Hepatocyte (in vitro differentiated cells): ENCODE measurements around the gene MUCL3. TPM values are rescaled to one million over a fixed set of nuclear protein-coding genes. Genes with fewer than 3 reads are reported as not detected.
"Not testable (repeated sequence)": the region's sequence is repeated elsewhere in the genome, so short reads cannot be mapped to it uniquely, and the experiment has no call there.

ENCODE experiments used
- DNase-seq: peaks from one replicate; pipeline ENCODE4 v3.0.0-alpha.2; 2016; ENCODE audit warnings: low spot score
- H2AFZ ChIP-seq: fragments of 200-600 bp; sonication (generic); 2 replicates; pipeline ENCODE4 v1.6.0; 2016; ENCODE audit warnings: antibody characterized with exemption, mild to moderate bottlenecking
- H3K27ac ChIP-seq: fragments of 200-600 bp; sonication (generic); 2 replicates; pipeline ENCODE4 v1.5.1; 2016; ENCODE audit warnings: mild to moderate bottlenecking
- H3K27me3 ChIP-seq: fragments of 200-600 bp; sonication (generic); 2 replicates; pipeline ENCODE4 v1.6.1; 2016
- H3K36me3 ChIP-seq: fragments of 200-600 bp; sonication (generic); replicated peaks from 2 replicates; pipeline ENCODE4 v1.5.1; 2016; ENCODE audit warnings: low read depth; ENCODE audit not compliant: insufficient read depth
- H3K4me1 ChIP-seq: fragments of 200-600 bp; sonication (generic); 2 replicates; pipeline ENCODE4 v1.5.1; 2016; ENCODE audit warnings: mild to moderate bottlenecking, moderate library complexity; ENCODE audit not compliant: insufficient read depth
- H3K4me2 ChIP-seq: fragments of 200-600 bp; sonication (generic); 2 replicates; pipeline ENCODE4 v1.6.0; 2016
- H3K4me3 ChIP-seq: fragments of 200-600 bp; sonication (generic); 2 replicates; pipeline ENCODE4 v1.5.1; 2016; ENCODE audit warnings: mild to moderate bottlenecking
- H3K79me2 ChIP-seq: fragments of 200-600 bp; sonication (generic); 2 replicates; pipeline ENCODE4 v1.6.0; 2017; ENCODE audit warnings: mild to moderate bottlenecking
- H3K9me2 ChIP-seq: fragments of 200-600 bp; sonication (generic); replicated peaks from 2 replicates; pipeline ENCODE4 v1.6.0; 2017; ENCODE audit warnings: mild to moderate bottlenecking; ENCODE audit not compliant: insufficient read depth
- H3K9me3 ChIP-seq: fragments of 200-600 bp; sonication (generic); 2 replicates; pipeline ENCODE4 v1.5.1; 2016; ENCODE audit warnings: low read depth, mild to moderate bottlenecking
- H4K20me1 ChIP-seq: fragments of 200-600 bp; sonication (generic); 2 replicates; pipeline ENCODE4 v1.6.0; 2016; ENCODE audit warnings: mild to moderate bottlenecking; ENCODE audit not compliant: insufficient read depth, poor library complexity, severe bottlenecking
- EZH2 ChIP-seq: fragments of 200-600 bp; sonication (generic); IDR thresholded peaks from 2 replicates; pipeline ENCODE4 v1.6.1; 2016; ENCODE audit warnings: antibody characterized with exemption, mild to moderate bottlenecking, borderline replicate concordance
- EZH2phosphoT487 ChIP-seq: fragments of 200-600 bp; sonication (generic); IDR thresholded peaks from one replicate; pipeline ENCODE4 v1.6.1; 2018; ENCODE audit warnings: antibody characterized with exemption, mild to moderate bottlenecking, low read depth, moderate library complexity; ENCODE audit not compliant: unreplicated experiment, severe bottlenecking
- WGBS: methylation state at CpG from one replicate; pipeline ENCODE4 v1.1.6; 2016; ENCODE audit warnings: low lambda C conversion rate; ENCODE audit errors: missing lambda C conversion rate; 5-methylcytosine and 5-hydroxymethylcytosine counted together
- polyA plus RNA-seq: library from polyadenylated mRNA; unstranded; fragments of >200 nt; fragmentation: Nextera tagmentation; extraction: Ambion mirVana; gene quantifications from 2 replicates; pipeline ENCODE4 v1.2.1, GENCODE V29; 2016
- total RNA-seq: library from RNA; depleted of rRNA; stranded (reverse); fragments of >200 nt; gene quantifications from 2 replicates; pipeline ENCODE4 v1.2.3, GENCODE V29; 2014
- TF ChIP-seq, protein P1 (sequence below): fragments of 200-600 bp; sonication (generic); IDR thresholded peaks from 2 replicates; pipeline ENCODE4 v1.5.1; 2016; ENCODE audit warnings: antibody characterized with exemption, mild to moderate bottlenecking; ENCODE audit not compliant: poor library complexity

The MUCL3 gene
- total and polyA plus RNA-seq, 2 experiments from 2014 or later = 0.11 to 0.13 TPM

DNA sequence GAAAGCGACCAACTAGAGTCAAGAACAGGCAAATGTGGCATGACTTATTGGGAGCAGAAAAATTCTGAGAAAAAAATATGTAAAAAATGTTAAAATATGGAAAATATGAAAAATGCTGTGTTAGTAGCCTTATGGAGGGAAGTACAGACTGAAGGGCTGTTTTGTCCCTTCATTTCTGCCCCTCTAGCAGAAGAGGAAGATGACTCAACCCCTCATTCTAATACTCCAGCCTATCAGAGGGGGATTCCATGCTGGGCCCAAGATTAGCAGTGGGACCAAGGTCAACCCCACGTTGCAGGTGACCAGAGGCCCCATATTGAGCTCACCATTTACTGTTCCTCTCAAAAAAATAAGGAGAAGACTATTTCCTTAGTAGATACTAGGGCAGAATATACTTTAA is 51.1 kb downstream of the MUCL3 start:
- 90% methylated on average over 2 of the region's 2 CpGs for WGBS
- Histone ChIP-seq H3K27me3 (no peaks in the 10 kb centered on the region), H3K79me2 (no peaks in the 10 kb centered on the region), H3K9me2 (no peaks in the 10 kb centered on the region), H2AFZ (no peak overlapping the region), H3K27ac (no peak overlapping the region), H3K4me2 (no peak overlapping the region), H3K36me3 (no peaks in the 10 kb centered on the region), H3K9me3 (no peaks in the 10 kb centered on the region), H4K20me1 (no peaks in the 10 kb centered on the region), H3K4me1 (no peaks in the 10 kb centered on the region), H3K4me3 (no peak overlapping the region)
- DNase-seq = no peak
- TF ChIP-seq EZH2 = no peak

GRCh38 chr6:30997301-30997700 is 56.5 kb downstream of the MUCL3 start:
- TF ChIP-seq EZH2 (no peak), EZH2phosphoT487 (no peak)
- TF ChIP-seq, protein P1, sequence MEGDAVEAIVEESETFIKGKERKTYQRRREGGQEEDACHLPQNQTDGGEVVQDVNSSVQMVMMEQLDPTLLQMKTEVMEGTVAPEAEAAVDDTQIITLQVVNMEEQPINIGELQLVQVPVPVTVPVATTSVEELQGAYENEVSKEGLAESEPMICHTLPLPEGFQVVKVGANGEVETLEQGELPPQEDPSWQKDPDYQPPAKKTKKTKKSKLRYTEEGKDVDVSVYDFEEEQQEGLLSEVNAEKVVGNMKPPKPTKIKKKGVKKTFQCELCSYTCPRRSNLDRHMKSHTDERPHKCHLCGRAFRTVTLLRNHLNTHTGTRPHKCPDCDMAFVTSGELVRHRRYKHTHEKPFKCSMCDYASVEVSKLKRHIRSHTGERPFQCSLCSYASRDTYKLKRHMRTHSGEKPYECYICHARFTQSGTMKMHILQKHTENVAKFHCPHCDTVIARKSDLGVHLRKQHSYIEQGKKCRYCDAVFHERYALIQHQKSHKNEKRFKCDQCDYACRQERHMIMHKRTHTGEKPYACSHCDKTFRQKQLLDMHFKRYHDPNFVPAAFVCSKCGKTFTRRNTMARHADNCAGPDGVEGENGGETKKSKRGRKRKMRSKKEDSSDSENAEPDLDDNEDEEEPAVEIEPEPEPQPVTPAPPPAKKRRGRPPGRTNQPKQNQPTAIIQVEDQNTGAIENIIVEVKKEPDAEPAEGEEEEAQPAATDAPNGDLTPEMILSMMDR = no peak
- Histone ChIP-seq H3K4me3 (no peak overlapping the region), H3K4me1 (no peaks in the 10 kb centered on the region), H4K20me1 (no peaks in the 10 kb centered on the region), H2AFZ (no peak overlapping the region), H3K9me2 (no peaks in the 10 kb centered on the region), H3K9me3 (no peaks in the 10 kb centered on the region), H3K27ac (no peak overlapping the region), H3K36me3 (no peaks in the 10 kb centered on the region), H3K79me2 (no peaks in the 10 kb centered on the region), H3K27me3 (no peaks in the 10 kb centered on the region), H3K4me2 (no peak overlapping the region)
- no peak for DNase-seq
- 94% methylated on average over 2 of the region's 2 CpGs for WGBS

GRCh38 chr6:30998785-30999184 is 58.0 kb downstream of the MUCL3 start:
- 62% methylated on average over 5 of the region's 5 CpGs for WGBS
- H4K20me1 ChIP-seq = no peaks in the 10 kb centered on the region
- H3K36me3 ChIP-seq = no peaks in the 10 kb centered on the region
- no peaks in the 10 kb centered on the region for H3K9me3 ChIP-seq
- H2AFZ ChIP-seq = no peak overlapping the region
- H3K4me1 ChIP-seq = no peaks in the 10 kb centered on the region
- TF ChIP-seq, protein P1 = no peak
- TF ChIP-seq EZH2 = no peak
- TF ChIP-seq EZH2phosphoT487 = no peak
- no peak overlapping the region for H3K27ac ChIP-seq
- H3K79me2 ChIP-seq = no peaks in the 10 kb centered on the region
- no peak for DNase-seq
- no peak overlapping the region for H3K4me2 ChIP-seq
- no peaks in the 10 kb centered on the region for H3K27me3 ChIP-seq
- no peaks in the 10 kb centered on the region for H3K9me2 ChIP-seq
- no peak overlapping the region for H3K4me3 ChIP-seq

DNA sequence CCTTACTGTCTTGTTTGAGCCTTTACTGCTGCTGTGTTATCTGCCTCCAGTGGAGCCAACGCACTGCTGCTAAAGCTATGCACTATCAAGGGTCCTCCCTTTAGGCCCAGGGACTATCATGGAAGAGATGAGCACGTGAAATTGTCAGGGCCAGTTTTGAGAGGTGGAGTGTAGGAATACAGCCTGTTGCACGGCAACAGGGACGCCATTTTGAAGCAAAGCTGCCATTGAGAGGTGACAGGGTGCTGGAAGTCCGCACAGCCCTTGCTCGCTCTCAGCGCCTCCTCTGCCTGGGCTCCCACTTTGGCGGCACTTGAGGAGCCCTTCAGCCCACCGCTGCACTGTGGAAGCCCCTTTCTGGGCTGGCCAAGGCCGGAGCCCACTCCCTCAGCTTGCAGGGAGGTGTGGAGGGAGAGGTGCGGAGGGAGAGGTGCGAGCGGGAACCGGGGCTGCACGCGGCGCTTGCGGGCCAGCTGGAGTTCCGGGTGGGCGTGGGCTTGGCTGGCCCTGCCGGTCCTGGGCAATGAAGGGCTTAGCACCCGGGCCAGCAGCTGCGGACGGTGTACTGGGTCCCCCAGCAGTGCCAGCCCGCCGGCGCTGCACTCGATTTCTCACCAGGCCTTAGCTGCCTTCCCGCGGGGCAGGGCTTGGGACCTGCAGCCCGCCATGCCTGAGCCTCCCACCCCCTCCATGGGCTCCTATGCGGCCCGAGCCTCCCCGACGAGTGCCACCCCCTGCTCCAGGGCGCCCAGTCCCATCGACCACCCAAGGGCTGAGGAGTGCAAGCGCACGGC is 59.5 kb downstream of the MUCL3 start:
- H3K4me2 ChIP-seq, H3K27ac ChIP-seq, H3K79me2 ChIP-seq, H4K20me1 ChIP-seq, H3K4me3 ChIP-seq, H3K27me3 ChIP-seq, H3K36me3 ChIP-seq, H3K4me1 ChIP-seq, H3K9me3 ChIP-seq, H2AFZ ChIP-seq, DNase-seq, H3K9me2 ChIP-seq: not testable (repeated sequence)
- 91% methylated on average over 21 of the region's 39 CpGs for WGBS
